WTC11 (cell line): ENCODE results near the gene OIP5.

ENCODE experiments used
- ARID4B ChIP-seq: sonication (generic); formaldehyde crosslinking; IDR thresholded peaks from 2 replicates; pipeline ENCODE4 v1.8.0; 2023; ENCODE audit warnings: missing genetic modification reagents, mild to moderate bottlenecking, borderline replicate concordance
- CTCF ChIP-seq: fragments of 200-600 bp; IDR thresholded peaks from 2 replicates; pipeline ENCODE4 v1.8.0; 2022; ENCODE audit warnings: antibody characterized with exemption
- E2F1 ChIP-seq: sonication (generic); formaldehyde crosslinking; IDR thresholded peaks from 2 replicates; pipeline ENCODE4 v1.8.0; 2022; ENCODE audit warnings: mild to moderate bottlenecking, missing genetic modification reagents
- NR3C1 ChIP-seq: sonication (generic); formaldehyde crosslinking; conservative IDR thresholded peaks from 2 replicates; pipeline ENCODE4 v1.8.1; 2023; ENCODE audit warnings: low read depth, mild to moderate bottlenecking, missing genetic modification reagents

GRCh38 chr15:41289953-41290352 lies 42.4 kb downstream of the OIP5 start:
- TF ChIP-seq NR3C1 (CRISPR knock-in tag): no peak
- no peak for TF ChIP-seq ARID4B (CRISPR knock-in tag)
- TF ChIP-seq CTCF: no peak
- no peak for TF ChIP-seq E2F1
